HG03354 (cell line): Measurements from ENCODE around the gene TXNRD2.

ENCODE experiments used
- ATAC-seq: cut with Tn5 transposase; IDR thresholded peaks from one replicate; pipeline ENCODE4 v1.9.1; 2021; ENCODE audit warnings: mild to moderate bottlenecking; ENCODE audit not compliant: unreplicated experiment, poor library complexity, severe bottlenecking

TXNRD2 gene

DNA sequence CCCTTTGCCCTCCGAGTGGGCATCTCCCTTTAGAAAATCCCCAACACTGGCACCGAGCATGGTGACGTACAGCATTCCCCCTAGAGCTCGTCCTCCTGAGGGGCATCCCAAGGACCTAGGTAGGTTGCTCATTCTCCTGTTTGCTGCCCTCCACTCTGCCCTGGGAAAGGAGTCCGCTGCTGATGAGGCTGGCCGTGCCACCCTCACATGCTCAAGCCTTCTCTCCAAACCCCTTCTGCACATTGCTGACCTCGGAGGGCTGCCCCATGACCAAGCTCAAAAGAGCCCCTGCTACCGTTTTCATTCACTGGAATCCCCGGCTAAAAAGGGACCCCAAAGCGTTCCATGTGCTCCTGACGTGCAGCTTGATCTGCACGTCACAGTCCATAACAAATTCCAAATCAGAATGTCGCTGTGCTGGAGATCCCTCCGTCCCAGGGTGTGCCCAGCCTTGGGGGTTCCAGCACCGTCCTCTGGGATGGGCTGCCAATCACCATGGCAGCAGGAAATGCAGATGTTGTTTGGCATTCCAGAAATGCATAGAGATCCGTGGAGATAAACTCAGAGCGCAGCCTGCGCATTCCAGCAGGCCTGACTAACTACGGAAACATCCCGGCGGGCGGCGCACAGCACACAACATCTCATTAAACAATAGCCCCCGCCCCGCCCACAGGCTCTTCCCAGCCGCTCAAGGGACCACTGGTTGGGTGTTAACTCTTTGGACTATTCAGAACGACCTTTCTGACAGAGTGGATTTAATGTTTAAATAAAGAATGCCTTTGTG is 60.6 kb downstream of the TXNRD2 start:
- ATAC-seq: no peak

DNA sequence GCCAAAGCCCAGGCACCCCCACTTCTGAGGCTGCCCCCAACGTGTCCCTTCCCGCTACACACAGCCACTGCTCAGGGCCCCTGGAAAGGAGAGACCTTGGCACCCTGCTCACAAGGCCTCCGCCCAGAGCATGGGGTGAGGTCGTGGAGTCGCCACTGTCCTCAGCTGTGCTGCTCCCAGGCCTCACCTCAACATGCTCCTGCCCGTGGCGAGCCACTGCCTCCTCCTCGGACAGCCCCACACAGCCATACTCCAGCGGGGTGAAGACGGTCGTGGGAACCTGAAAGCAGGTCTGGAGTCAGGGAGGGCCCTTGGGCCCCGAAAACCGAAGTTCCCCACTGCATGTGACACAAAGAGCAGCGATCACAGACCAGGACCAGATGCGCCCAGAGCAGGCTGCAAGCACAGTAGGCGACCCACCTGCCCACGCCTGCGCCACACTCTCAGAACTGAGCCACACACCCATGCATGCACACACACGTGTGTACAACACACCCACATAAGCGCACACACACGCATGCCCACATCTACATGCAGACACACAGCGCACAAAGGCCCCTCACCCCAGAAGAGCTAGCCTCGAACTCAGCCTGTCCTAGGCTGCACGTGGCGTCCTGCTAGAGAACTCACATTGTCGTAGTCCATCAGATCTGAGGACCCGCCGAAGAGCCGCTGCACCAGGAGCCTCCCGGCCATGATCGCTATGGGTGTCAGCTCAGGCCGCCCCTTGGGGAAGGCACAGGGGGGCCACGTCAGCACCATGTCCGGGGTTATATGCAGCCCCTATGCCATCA is 61.4 kb downstream of the TXNRD2 start:
- ATAC-seq: no peak

DNA sequence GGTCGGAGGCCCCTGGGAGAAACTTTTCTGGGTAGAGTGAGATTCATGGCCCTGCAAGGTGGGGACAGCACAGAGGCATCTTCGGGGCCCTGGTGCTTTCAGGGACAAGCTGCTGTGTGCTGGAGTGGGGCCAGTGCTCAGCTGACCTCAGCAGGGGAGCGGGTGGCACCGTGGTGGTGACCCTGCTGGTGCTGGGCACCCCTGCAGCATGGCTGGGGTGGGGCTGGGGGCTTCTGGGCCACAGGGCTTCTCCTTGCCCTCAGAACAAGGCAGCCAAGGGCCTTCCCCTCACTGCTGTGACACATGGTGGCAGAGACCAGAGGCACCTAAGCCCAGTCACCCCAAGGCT is 62.0 kb downstream of the TXNRD2 start:
- ATAC-seq: no peak

DNA sequence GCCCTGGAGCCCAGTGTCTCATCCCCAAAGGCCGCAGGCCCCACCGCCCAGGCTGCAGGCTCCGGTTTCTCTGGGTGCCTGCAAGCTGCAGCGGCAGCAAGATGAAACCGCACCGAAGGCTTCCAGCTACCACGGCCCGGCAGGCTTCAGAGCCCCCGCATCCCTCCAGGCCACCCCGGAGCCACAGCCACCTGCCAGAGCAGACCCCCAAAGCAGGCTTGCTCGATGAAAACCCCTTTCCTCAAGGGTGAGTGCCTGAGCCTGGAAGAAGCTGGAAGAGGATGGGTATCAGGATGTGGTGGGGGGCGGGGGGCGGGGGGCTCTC is 62.4 kb downstream of the TXNRD2 start:
- no peak for ATAC-seq

DNA sequence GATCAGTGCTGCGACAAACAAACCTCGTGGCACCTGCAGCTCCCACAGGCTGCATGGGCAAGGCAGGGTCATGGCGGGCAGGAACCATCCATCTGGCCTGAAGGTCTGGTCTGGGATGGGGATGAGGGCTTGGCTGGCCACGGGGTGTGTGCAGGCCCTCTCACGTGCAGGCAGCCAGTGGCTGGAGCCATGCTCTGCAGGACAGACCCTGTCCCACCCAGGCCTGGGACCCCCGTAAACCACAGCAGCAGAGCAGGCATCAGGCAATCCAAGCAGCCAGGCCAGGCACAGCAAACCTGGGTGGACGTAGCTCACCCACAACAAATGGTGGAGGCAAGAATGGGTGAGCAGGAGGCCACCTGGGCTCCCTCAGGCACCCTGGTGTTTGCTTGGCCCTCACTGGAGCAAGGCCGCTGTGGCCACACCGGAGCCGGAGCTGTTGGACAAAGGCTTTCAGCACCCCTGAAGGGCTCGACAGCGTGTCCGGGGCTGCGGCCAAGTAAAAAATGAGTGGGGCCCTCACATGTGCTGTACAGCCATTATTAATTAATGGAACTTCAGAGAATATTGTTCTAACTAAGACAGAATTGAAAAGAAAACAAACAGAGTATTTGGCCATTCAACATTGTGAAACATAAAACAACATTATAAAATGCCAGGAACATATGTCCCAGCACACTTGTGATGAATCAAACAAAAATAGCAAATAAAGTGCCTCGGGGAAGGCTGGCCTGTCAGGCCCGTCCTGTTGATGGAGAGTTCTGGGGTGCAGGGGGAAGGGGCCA is 63.0 kb downstream of the TXNRD2 start:
- ATAC-seq: no peak

DNA sequence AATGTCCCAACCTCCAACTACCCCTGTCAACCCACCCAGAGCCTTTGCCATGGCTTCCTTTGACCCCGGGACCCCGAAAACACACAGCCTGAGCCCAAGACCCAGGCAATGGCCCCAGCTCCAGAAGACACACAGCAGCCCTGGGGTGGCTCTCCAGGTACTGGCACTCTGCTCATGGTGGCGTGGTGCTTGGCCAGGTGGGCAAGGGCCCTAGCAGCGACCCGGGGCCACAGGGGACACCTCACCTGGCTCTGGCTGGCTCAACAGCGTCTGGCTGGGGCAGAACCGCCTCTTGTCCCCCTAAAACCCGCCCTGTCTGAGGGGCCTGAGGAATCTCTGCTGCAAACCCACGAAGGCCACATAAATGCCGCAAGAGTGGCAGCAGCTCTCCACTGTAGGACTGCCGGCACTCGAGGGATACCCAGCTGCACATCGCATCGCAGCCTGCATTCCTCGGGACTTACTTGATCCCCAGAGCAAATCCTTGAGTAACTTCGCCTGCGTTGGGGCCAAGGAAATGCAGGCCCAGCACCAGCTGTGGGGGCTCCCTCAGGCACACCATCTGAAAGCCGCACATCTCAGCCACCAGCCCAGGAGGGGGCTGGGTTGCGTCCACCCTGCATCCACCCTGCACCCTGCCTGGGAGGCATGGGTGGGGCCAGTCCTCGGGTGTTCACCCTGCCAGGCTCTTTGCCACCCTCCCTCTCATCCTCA is 63.8 kb downstream of the TXNRD2 start:
- no peak for ATAC-seq

DNA sequence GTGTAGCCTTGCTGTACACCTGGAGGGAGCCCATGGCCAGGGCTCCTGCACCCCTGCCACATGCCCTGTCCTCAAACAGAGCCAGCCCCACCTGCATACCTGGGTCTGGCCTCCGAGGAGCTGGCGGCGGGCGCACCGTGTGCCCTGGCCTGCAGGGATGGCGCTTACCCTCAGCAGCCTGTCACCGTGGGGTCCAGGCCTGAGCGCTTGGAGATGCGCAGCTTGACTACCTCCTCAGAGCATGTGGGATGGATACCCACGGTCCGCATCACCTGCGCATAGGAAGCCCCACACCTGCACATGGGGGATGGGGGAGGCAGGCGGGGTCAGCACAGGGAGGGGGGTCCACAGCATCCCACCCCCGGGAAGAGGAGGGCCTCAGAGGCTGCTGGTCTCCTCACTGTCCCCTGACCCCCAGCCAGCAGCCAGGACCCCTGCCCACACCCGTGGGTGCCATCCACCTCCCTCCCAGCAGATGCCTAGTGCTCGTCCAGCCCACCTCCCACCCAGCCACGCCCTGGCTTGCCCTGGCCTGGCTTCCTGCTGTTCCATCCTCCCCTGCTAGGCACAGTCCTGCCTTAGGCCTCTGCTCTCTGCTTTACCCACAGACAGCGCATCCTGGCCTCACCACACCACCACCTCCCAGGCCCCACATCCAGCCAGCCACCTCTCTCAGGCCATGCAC is 64.5 kb downstream of the TXNRD2 start:
- no peak for ATAC-seq

DNA sequence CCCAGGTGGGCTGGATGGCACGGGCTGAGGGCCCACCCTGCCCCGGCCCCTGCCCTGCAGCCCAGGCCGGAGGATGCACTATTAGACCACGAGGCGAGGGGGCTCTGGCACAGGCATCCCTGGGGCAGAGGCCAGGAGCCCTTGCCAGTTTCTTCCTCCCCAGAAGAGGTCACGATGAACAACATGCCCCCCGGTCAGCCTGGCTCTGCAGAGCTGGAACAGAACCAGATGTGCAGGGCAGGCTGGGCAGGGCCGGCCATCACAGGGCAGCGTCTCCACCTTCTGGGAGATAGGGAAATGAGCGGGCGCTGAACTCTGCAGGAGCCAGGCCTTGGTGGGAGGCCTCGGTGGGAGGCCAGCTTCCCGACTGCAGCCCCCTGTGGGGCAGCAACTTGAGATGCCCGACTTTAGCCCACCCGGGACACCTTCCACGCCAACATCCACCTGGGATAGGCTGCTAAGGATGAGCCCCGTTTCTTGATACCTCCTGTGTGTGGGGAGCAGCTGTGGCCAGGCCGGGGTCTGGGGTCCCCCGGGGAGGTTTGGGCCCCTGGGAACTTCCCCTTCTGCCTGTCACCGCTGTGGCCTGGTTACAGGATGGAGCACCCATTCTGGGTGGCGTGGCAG is 65.2 kb downstream of the TXNRD2 start:
- no peak for ATAC-seq

DNA sequence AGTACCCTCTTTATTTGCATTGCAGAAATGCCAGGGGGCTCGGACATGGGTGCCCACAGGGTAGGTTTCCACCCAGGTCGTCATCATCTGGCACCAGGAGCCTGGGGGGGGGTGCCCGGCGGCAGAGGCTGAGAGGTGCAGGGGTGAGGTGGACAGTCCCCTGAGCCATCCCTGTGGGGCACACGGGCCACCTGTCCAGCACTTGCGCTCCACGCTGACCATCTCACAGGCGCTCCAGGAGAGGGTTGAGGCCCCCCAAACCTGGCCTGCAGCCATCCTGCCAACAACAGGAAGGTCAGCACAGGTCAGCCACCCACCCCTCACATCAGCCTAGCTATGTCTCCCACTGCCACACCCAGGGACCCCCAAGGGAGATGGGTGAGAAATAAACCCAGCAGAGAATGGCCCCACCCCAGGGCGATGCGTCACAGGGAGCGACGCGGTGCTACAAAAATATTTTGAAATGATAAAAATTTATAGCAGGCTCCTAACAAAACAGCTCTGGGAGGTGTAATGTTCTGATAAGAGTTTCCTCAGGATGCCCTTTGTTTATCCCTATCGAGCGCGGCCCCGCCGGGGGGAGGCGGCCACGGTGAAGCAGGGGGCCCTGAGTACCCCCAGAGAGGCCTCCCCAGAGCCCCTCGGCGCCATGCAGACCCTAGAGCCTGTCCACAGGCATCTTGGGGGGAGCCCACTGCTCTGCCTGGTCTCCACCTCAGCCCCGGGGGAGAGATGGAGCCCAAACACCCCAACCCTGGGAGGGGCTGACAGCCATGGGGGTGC is 65.9 kb downstream of the TXNRD2 start:
- ATAC-seq: no peak

DNA sequence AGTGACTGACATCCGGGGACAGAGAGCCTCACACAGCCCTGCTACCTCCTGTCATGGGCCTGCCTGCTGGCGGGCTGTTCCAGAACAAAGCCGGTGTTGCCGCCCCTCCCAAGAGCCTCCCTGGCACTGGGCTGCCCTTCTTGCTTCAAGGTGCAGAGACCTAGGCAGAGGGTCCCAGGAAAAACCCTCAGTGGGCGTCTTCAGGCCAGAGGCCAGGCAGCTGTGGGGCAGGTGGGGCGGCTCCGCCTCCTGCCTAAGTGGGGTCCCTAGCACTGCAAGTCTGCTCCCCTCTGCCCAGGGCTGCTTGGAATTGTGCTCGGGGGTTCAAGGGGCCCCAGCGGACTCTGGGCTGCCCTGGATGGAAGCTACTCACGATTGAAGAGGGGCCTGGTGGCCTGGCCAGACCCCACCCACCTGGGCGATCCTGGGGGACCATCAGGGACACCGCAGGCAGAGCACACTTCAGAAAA is 66.5 kb downstream of the TXNRD2 start:
- no peak for ATAC-seq

DNA sequence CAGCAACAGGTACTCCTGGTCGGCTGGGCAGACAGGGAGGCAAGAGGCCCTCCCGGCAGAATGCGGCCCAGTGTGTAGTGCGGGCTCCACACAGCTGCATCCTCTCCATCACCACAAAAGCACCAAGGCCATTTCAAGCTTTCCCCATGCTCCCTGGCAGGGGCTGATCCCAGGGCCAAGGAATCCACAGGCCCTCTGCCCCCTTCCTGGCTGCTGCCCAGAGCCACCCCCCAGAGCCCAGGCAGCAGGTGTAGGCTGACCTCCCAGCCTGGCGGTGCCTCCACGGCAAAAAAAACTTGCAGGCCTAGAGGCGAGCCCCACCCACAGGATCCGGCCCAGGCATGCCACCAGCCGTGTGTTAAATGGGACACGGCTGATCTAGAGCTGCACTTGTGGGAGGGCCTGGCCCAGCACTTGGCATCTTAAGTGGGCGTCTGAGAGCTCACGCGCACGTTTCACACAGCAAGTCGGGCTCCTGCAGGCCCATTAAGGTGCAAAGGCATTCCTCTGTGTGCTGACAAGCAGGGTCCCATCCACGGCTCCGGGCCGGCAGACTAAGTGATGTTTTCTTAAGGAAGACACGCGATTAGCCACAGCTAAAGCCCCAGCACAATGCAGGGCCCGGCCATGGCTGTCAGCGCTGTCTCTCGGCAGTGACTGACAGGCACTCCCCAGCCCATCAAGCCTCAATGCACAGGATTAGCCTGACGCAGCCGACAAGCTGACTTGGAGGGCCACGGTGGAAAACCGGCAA is 67.1 kb downstream of the TXNRD2 start:
- no peak for ATAC-seq

DNA sequence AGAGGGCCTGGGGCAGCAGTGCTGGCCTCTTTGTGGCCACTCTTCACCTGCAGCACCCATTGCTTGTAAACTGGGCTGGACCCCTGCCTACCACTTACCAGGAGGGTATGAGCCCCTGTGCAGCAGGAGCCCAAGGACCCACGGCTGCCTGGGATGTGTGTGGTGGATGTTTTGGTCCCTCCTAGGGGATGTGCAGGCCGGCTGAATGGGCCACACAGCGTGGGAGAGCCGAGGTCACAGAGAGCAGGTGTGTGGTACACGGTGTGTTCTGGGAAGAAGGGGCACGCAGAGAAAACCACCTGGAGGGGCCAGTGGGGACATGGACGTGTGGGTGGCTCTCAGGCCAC is 67.7 kb downstream of the TXNRD2 start:
- ATAC-seq: no peak

DNA sequence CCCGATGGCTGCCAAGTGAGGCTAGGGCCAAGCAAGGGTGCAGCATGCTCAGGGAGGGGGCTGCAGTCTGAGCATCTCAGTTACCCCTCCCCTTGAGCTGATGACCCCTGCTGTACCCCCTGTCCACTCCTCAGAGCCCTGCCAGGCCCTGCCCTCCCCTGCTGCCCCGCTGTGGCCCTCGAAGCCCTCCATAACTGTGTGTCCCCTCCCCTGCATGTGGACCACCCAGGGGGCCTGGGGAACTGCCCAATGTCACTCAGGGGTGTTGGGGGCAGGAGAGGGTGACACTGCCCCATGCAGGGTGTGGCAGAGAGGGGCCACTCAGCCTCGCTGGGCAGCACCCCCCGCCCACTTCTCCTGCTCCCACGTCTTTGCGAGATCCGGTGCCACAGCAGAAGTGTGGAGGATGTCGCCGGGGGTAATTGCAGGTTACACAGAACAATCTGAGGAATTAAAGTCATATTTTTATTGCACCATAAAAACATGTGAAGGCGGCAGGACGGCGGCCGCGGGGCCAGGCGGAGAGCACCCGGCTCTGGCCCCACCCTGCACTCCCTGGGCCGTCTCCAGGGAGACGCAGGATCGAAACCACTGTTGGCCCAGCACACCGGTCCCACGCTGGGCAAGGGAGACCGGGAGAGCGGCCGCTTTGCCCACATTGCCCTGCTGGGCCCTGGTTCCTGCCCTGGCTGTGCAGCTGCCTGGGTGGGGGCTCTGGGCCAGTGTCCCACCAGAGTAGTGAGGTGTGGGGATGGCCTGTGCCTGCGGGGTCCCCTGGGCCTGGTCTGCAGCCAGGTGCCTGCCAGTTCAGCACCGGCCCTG is 68.3 kb downstream of the TXNRD2 start:
- ATAC-seq: no peak

DNA sequence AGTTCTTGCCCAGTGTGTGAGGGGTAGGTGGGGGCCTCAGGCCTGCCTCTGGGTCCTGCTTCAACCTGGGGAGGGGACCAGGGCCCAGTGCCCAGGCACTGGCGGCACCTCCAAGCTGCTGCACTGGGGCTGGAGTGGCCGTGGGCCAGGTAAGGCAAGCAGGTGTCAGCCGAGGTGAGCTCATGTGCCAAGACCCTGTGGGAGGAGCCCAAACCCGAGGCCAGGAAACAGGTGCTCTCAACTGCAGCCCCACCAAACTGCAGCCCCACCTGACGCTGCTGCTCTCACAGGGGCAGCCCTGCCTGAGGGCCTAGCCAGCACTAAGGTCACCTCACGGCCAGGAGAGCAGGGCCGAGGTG is 68.9 kb downstream of the TXNRD2 start:
- no peak for ATAC-seq

DNA sequence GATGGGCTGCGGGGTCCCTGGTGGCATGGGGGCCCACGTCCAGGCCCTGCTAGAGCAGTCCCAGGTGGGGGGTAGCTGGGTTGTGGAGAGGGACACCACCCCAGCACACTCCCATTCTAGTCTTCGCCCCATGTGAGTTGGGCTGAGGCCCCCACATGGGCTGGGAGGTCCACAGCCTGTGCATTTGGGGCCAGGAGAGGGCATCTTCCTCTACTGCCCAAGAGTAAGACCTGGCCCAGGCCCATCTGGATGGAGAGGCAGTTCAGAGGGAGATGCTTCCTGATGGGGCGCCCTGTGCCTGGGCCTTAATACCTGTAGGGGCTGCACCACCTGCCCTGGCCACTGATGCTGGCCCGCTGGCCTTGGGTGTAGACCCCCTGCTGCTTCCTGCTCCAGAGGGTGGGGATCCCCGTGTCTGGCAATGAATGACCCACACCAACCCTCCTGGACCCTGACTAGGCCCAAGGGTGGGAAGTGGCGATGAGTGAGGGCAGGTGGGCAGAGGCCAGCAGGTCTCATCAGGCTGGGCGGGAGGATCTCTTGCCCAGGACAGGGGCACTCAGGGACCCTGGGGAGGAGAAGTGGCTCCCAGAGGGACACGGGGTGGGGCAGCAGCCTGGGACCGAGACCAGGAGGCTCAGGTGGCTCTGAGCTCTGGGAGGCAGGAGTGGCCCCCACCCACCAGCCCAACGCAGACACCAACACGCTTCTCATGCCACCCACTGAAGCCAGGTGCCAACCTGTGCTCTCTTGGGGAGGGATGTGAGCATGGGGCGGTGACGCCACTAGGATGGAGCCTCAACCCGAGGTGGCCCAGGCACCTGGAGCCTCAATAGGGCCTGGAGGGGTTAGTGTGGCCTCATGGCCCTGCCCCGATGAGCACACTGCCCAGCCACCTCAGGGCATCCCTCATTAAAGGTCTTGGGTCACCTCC is 69.5 kb downstream of the TXNRD2 start:
- no peak for ATAC-seq
